Rectal smooth muscle tissue (tissue), 1 donor: Measurements from ENCODE around the gene CD9.

Experiments used
- H3K27ac ChIP-seq: one replicate; pipeline ENCODE4 v1.7.0; 2013; ENCODE audit warnings: low read depth, low read length, inconsistent platforms
- H3K27me3 ChIP-seq: one replicate; pipeline ENCODE4 v1.7.0; 2013; ENCODE audit warnings: low read length; ENCODE audit not compliant: control insufficient read depth, insufficient read depth
- H3K36me3 ChIP-seq: one replicate; pipeline ENCODE4 v1.7.0; 2013; ENCODE audit warnings: low read length; ENCODE audit not compliant: control insufficient read depth, insufficient read depth
- H3K4me1 ChIP-seq: one replicate; pipeline ENCODE4 v1.7.0; 2013; ENCODE audit warnings: low read length; ENCODE audit not compliant: control insufficient read depth, insufficient read depth
- H3K4me3 ChIP-seq: one replicate; pipeline ENCODE4 v1.7.0; 2013; ENCODE audit warnings: low read length
- H3K9ac ChIP-seq: one replicate; pipeline ENCODE4 v1.7.0; 2013; ENCODE audit warnings: low read length

The CD9 gene

DNA sequence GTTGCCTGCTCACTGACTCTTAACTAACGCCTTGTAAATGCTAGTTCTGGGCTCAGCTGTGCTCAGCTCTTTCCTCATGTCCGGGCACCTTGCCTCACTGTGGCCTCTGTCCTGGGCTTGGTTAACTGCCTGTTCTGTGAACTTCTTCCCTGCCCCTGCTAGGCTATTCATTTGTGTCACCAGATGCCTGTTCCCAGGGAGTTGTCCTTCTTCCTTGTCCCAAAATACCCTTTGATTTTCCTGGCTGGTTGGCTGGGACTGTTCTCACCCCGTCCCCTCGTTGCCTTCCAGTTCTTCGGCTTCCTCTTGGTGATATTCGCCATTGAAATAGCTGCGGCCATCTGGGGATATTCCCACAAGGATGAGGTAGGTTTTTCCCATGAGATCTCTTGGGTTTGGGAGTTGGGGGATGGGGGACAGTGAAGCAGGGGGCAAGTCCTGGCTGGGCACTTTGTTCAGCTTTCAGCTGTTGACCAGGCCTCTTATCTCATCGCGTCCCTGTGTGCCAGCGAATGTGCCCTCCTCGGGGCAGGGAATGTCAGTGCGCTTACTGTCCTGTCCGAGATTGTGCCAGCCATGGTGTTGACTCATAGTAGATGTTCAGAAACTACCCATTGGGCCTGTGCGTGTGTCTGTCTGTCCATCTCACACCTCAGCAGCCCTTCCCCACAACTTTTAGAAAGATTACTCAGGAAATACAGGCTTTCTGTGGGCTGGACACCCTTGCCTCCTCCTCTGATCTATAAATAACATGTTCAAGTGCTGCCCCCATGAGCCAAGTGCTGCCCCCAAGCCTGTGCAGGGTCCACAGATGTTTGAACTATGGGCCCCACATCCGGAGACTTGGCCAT, 33.1 kb downstream of the CD9 start:
- Histone ChIP-seq H3K36me3 (peaks cover 22% of the 10 kb centered on the region), H3K9ac (no peak overlapping the region), H3K27ac (peak overlapping the region; percentile 96)

DNA sequence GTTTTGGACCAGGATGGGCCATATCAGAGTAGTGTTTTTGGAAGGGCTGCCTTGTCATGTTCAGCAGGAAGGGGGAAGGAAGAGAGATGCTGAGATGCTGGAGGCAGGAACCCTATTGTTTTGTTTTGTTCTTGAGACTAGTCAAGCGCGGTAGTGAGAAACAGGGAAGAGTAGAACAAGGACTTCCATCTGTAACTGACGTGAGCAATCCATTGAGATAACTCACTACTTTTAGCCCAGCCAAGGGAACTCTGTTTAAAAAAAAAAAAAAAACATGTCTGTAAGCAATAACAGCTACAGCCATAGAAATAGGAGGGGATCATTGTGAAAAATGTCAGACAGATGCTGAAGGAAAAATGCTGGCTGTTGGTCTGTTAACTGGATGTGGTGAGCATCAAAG, 34.0 kb downstream of the CD9 start:
- peak overlapping the region; percentile 96 for H3K27ac ChIP-seq
- H3K4me3 ChIP-seq = no peak overlapping the region
- peaks cover 61% of the 10 kb centered on the region for H3K4me1 ChIP-seq
- no peak overlapping the region for H3K9ac ChIP-seq
- H3K27me3 ChIP-seq = no peaks in the 10 kb centered on the region
- H3K36me3 ChIP-seq = peaks cover 22% of the 10 kb centered on the region

More for the DNA sequence above, 33.1 kb downstream of the CD9 start:
- Histone ChIP-seq H3K4me3 (no peak overlapping the region), H3K27me3 (no peaks in the 10 kb centered on the region), H3K4me1 (peaks cover 69% of the 10 kb centered on the region)

DNA sequence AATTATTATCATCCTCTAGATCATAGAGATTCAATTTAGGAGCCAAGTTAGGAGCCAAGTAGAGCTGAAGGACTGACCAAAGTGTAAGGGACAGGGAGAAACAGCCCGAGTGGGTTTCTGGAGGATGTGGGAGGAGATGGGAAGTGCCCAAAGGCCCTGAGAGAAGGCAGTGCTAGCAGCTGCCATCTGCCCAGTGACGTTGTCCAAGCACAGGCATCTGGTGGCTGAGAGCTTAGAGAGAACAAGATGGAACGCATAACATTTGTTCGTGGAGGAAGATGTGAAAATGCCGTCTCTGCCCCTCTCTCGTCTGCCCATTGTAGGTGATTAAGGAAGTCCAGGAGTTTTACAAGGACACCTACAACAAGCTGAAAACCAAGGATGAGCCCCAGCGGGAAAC, 34.7 kb downstream of the CD9 start:
- H3K4me1 ChIP-seq = peaks cover 55% of the 10 kb centered on the region
- no peak overlapping the region for H3K4me3 ChIP-seq
- peak overlapping the region; percentile 96 for H3K27ac ChIP-seq
- H3K36me3 ChIP-seq = peaks cover 22% of the 10 kb centered on the region
- H3K9ac ChIP-seq = no peak overlapping the region
- H3K27me3 ChIP-seq = no peaks in the 10 kb centered on the region

DNA sequence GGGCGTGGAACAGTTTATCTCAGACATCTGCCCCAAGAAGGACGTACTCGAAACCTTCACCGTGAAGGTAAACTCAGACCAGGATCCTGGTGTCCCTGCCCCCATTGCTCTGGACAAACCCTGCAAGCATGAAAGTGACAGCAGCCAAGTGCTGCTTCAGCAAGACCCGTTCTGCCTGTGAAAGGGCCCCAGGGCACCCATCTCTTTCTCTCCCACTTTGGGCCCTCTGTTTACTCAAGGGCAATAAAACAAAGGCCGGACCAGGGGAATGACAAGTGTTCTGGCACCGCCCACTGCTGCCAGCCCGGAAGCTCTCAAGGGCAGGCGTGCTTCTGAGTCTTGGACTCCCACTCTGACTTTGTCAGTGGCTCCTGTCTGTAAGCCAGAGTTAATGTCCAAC, 35.3 kb downstream of the CD9 start:
- Histone ChIP-seq H3K4me3 (no peak overlapping the region), H3K9ac (no peak overlapping the region), H3K36me3 (peaks cover 22% of the 10 kb centered on the region), H3K27me3 (no peaks in the 10 kb centered on the region), H3K27ac (peak overlapping the region; percentile 96), H3K4me1 (peaks cover 49% of the 10 kb centered on the region)

DNA sequence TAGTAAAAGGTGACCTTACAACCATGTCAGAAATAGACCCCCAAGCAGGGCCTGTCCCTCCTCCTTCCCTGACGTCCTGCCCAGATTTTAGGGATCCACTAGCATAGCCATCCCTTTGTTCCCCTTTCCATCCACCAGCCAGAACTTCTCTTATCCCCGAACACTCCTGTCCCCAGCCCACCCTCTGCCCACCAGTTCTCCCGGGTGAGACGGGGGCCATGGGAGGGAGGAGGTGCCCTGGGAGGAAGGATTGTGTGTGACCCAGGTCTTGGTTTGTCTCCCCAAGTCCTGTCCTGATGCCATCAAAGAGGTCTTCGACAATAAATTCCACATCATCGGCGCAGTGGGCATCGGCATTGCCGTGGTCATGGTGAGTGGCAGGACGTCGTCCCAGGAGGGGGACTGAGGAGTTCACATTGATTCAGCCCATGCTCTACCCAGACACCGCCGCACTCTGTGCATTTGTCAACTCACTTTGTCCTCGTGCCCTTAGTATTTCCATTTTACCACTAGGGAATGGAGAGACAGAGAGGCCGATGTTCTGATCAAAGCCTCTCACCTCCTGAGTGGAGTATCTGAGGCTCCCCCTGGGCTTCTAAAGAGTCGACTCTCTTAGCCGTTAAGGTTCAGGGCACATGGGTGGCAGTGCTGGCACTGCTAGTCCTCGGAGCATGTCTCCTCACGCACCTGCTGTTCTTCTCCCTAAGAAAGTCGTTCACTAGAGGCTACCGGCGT, 35.9 kb downstream of the CD9 start:
- Histone ChIP-seq H3K4me3 (no peak overlapping the region), H3K9ac (no peak overlapping the region), H3K27me3 (no peaks in the 10 kb centered on the region), H3K27ac (peak overlapping the region; percentile 57), H3K36me3 (peaks cover 22% of the 10 kb centered on the region), H3K4me1 (peaks cover 43% of the 10 kb centered on the region)

DNA sequence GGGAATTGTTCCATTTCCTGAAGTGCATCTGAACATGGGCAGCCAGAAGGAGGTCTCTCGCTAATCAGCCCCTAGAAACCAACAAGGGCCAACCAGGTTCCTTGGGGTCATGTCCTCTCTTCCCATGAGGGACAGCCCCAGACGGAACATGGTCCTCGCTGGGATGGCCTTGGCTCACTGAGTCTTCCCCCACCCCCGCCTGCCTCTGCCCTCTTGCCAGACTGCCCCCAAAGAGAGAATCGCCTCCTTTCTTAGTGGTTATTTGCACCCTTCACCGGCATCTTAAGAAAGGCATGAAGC, 36.4 kb downstream of the CD9 start:
- Histone ChIP-seq H3K36me3 (peaks cover 22% of the 10 kb centered on the region), H3K27me3 (no peaks in the 10 kb centered on the region), H3K4me1 (peaks cover 38% of the 10 kb centered on the region), H3K9ac (no peak overlapping the region), H3K27ac (peak overlapping the region; percentile 57), H3K4me3 (no peak overlapping the region)

DNA sequence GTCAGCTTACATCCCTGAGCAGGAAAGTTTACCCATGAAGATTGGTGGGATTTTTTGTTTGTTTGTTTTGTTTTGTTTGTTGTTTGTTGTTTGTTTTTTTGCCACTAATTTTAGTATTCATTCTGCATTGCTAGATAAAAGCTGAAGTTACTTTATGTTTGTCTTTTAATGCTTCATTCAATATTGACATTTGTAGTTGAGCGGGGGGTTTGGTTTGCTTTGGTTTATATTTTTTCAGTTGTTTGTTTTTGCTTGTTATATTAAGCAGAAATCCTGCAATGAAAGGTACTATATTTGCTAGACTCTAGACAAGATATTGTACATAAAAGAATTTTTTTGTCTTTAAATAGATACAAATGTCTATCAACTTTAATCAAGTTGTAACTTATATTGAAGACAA, 37.6 kb downstream of the CD9 start:
- H3K4me3 ChIP-seq = no peak overlapping the region
- H3K4me1 ChIP-seq = peaks cover 28% of the 10 kb centered on the region
- H3K27me3 ChIP-seq = no peaks in the 10 kb centered on the region
- no peak overlapping the region for H3K9ac ChIP-seq
- no peak overlapping the region for H3K27ac ChIP-seq
- H3K36me3 ChIP-seq = peaks cover 19% of the 10 kb centered on the region

DNA sequence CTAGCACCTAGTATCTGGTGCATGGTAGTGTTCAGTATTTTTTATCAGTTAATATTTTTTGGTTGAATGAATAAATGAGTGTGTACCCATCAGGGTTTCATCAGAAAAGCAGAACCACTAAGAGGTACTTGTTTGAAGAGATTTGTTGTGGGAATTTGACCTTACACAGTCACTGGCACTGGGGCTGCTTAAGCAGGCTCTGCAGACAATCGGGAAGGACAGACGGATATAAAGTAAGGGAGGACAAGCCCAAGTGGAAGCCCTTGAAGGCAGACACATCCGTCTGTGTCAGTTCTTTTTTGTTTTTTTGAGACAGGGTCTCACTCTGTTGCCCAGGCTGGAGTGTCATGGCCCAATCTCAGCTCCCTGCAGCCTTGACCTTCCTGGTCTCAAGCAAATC, 38.7 kb downstream of the CD9 start:
- no peak overlapping the region for H3K27ac ChIP-seq
- no peak overlapping the region for H3K9ac ChIP-seq
- no peaks in the 10 kb centered on the region for H3K27me3 ChIP-seq
- H3K4me1 ChIP-seq = peaks cover 18% of the 10 kb centered on the region
- no peak overlapping the region for H3K4me3 ChIP-seq
- H3K36me3 ChIP-seq = peaks cover 19% of the 10 kb centered on the region

DNA sequence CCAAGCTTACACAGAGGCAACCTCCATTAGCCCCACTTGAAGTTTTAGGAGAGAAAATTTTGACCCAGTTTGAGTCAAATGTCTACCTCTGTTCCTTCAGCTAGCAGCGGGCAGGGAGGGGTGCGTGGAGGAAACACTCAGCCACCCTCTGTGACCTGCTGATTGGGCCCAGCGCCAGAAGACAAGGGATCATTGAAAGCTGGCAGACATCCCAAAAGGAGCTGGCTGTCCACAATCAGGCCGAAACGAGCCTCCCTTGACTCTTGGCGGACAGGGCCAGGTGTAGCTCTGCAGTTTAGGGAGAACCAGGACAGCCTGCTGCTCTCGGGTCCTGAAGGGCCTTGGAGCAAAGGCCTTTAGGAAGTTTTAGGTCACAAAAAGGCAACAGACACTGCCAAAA, 41.3 kb downstream of the CD9 start:
- H3K27ac ChIP-seq = no peak overlapping the region
- no peak overlapping the region for H3K9ac ChIP-seq
- H3K27me3 ChIP-seq = no peaks in the 10 kb centered on the region

DNA sequence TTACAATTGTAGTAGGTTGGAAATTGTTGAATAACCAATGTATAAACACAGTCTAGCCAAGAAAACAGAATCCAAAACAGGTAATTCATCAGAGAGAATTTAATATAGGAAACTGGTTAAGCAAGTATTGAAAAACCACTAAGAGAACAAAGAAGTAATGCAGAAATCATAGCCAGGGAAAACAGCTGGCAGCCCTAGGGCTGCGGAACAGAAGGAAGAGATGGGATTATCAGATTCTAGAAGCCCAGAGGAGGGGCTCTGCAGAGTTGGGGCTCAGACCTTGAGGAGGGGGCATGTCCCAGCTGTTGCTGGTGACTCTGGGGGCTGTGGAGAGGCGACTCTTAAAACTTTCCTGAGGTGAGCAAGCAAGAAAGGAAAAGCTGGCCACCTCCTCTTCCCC, 49.4 kb downstream of the CD9 start:
- no peak overlapping the region for H3K27ac ChIP-seq
- H3K4me3 ChIP-seq = no peak overlapping the region
- no peaks in the 10 kb centered on the region for H3K4me1 ChIP-seq
- H3K27me3 ChIP-seq = no peaks in the 10 kb centered on the region
- H3K9ac ChIP-seq = no peak overlapping the region
- H3K36me3 ChIP-seq = no peaks in the 10 kb centered on the region

More for the DNA sequence above, 41.3 kb downstream of the CD9 start:
- Histone ChIP-seq H3K4me3 (no peak overlapping the region), H3K4me1 (peaks cover 2% of the 10 kb centered on the region), H3K36me3 (peaks cover 7% of the 10 kb centered on the region)

DNA sequence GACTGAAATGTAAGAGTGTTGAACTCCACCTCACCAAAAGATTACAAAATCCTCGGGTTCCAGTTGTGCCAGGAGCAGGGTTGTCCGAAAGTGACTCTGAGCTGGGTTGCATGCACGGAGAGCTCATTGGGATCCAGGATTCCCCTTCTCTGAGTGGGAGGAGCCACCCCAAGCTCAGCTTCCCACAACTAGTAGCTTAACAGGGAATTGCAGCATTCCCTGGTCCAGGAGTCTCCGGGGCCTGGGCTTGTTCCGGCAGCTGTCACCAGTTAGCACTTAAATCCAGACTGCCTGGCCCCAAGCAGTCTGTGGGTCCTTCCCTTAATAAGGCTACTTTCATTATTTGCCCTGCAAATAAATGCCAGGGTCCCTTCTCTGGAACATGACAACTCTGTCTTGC, 50.1 kb downstream of the CD9 start:
- Histone ChIP-seq H3K27ac (no peak overlapping the region), H3K9ac (no peak overlapping the region), H3K36me3 (no peaks in the 10 kb centered on the region), H3K4me1 (no peaks in the 10 kb centered on the region), H3K4me3 (no peak overlapping the region), H3K27me3 (no peaks in the 10 kb centered on the region)

DNA sequence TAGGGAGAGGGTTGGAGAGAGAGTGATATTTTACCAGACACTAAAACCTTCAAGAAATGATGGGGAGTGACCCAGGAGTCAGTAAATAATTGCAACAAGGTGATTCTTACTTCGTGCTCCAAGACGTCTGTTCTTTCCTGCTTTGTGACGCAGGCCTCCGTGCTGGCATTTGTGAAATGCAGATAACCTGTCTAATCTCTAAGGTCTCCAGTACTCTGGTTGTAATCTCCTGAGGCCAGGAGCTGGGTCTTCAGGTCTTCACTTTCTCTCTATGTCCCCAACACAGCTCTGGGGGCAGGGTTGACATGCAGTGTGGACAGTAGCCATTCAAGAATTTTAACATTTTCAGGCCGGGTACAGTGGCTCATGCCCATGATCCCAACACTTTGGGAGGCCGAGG, 53.1 kb downstream of the CD9 start:
- H3K4me1 ChIP-seq = no peaks in the 10 kb centered on the region
- no peaks in the 10 kb centered on the region for H3K27me3 ChIP-seq
- no peak overlapping the region for H3K9ac ChIP-seq
- no peak overlapping the region for H3K27ac ChIP-seq
- H3K36me3 ChIP-seq = no peaks in the 10 kb centered on the region
- H3K4me3 ChIP-seq = no peak overlapping the region

DNA sequence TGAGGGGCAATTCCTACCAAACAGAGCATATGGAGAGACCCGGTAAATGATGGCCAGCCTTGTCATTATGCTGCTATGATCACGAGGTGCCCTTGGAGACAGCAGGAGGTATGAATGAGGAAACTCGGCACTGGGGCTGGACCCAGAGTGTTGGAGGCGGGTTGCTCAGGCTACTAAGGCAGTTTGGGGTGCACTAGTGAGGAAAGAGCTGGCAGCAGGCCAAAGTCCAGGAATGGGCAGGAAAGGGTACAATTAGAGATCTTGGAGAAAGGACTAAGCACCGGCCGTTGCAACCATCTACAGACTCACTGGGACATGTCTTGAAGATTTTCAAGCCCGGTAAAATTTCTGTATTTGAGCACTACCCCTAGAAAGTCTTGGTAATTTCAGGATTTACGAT, 54.3 kb downstream of the CD9 start:
- Histone ChIP-seq H3K36me3 (no peaks in the 10 kb centered on the region), H3K27me3 (no peaks in the 10 kb centered on the region), H3K9ac (no peak overlapping the region), H3K4me1 (no peaks in the 10 kb centered on the region), H3K4me3 (no peak overlapping the region), H3K27ac (no peak overlapping the region)
